ENCODE results near the gene SLCO3A1.

The SLCO3A1 gene

GRCh38 chr15:92073044-92073785 lies 219.7 kb downstream of the SLCO3A1 start:
- no peaks in the 10 kb centered on the region for H3K9me3 ChIP-seq (ENCODE audit: insufficient read depth, low read length)
- peaks cover 47% of the 10 kb centered on the region for H3K4me1 ChIP-seq (ENCODE audit: low read length)
- H3K79me2 ChIP-seq (ENCODE audit: low read length): no peaks in the 10 kb centered on the region
- no peaks in the 10 kb centered on the region; the same call in 1 of the 2 replicates for H4K20me1 ChIP-seq (ENCODE audit: insufficient read depth, low read length)
- H3K27me3 ChIP-seq (ENCODE audit: low read depth, low read length): peaks cover 29% of the 10 kb centered on the region
- H3K4me2 ChIP-seq (ENCODE audit: low read length): no peak overlapping the region
- H3K27ac ChIP-seq (ENCODE audit: low read length): no peak overlapping the region
- H3K9ac ChIP-seq (ENCODE audit: low read length): no peak overlapping the region
- no peak overlapping the region for H2AFZ ChIP-seq (ENCODE audit: low read depth, low read length)
- TF ChIP-seq, protein P1, sequence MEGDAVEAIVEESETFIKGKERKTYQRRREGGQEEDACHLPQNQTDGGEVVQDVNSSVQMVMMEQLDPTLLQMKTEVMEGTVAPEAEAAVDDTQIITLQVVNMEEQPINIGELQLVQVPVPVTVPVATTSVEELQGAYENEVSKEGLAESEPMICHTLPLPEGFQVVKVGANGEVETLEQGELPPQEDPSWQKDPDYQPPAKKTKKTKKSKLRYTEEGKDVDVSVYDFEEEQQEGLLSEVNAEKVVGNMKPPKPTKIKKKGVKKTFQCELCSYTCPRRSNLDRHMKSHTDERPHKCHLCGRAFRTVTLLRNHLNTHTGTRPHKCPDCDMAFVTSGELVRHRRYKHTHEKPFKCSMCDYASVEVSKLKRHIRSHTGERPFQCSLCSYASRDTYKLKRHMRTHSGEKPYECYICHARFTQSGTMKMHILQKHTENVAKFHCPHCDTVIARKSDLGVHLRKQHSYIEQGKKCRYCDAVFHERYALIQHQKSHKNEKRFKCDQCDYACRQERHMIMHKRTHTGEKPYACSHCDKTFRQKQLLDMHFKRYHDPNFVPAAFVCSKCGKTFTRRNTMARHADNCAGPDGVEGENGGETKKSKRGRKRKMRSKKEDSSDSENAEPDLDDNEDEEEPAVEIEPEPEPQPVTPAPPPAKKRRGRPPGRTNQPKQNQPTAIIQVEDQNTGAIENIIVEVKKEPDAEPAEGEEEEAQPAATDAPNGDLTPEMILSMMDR (IDR thresholded peaks at IDR 0.05; ENCODE audit: low read depth, low read length): no peak
- no peak for TF ChIP-seq EZH2phosphoT487 (IDR thresholded peaks at IDR 0.05; ENCODE audit: low read depth)
- H3K4me3 ChIP-seq (ENCODE audit: low read length): no peak overlapping the region
- H3K36me3 ChIP-seq (replicated peaks; ENCODE audit: low read depth, low read length): no peaks in the 10 kb centered on the region

GRCh38 chr15:92074101-92074500 lies 220.6 kb downstream of the SLCO3A1 start:
- Histone ChIP-seq H3K79me2 (ENCODE audit: low read length) (no peaks in the 10 kb centered on the region), H3K4me2 (ENCODE audit: low read length) (no peak overlapping the region), H4K20me1 (ENCODE audit: insufficient read depth, low read length) (no peaks in the 10 kb centered on the region; the same call in 1 of the 2 replicates), H2AFZ (ENCODE audit: low read depth, low read length) (no peak overlapping the region), H3K9ac (ENCODE audit: low read length) (no peak overlapping the region), H3K9me3 (ENCODE audit: insufficient read depth, low read length) (no peaks in the 10 kb centered on the region), H3K4me3 (ENCODE audit: low read length) (no peak overlapping the region), H3K27ac (ENCODE audit: low read length) (no peak overlapping the region), H3K4me1 (ENCODE audit: low read length) (peaks cover 38% of the 10 kb centered on the region), H3K36me3 (replicated peaks; ENCODE audit: low read depth, low read length) (no peaks in the 10 kb centered on the region), H3K27me3 (ENCODE audit: low read depth, low read length) (peaks cover 29% of the 10 kb centered on the region)
- TF ChIP-seq, protein P1 (IDR thresholded peaks at IDR 0.05; ENCODE audit: low read depth, low read length): no peak
- no peak for TF ChIP-seq EZH2phosphoT487 (IDR thresholded peaks at IDR 0.05; ENCODE audit: low read depth)

- H3K27ac ChIP-seq (ENCODE audit: low read length): no peak overlapping the region
- no peak overlapping the region for H3K9ac ChIP-seq (ENCODE audit: low read length)
- no peaks in the 10 kb centered on the region for H3K36me3 ChIP-seq (replicated peaks; ENCODE audit: low read depth, low read length)
- no peaks in the 10 kb centered on the region for H4K20me1 ChIP-seq (ENCODE audit: insufficient read depth, low read length)
- TF ChIP-seq, protein P1 (IDR thresholded peaks at IDR 0.05; ENCODE audit: low read depth, low read length): no peak
- no peak for TF ChIP-seq EZH2phosphoT487 (IDR thresholded peaks at IDR 0.05; ENCODE audit: low read depth)
- H3K27me3 ChIP-seq (ENCODE audit: low read depth, low read length): peaks cover 29% of the 10 kb centered on the region
- H2AFZ ChIP-seq (ENCODE audit: low read depth, low read length): no peak overlapping the region
- H3K4me3 ChIP-seq (ENCODE audit: low read length): no peak overlapping the region
- H3K9me3 ChIP-seq (ENCODE audit: insufficient read depth, low read length): no peaks in the 10 kb centered on the region
- H3K4me1 ChIP-seq (ENCODE audit: low read length): peaks cover 33% of the 10 kb centered on the region
- H3K79me2 ChIP-seq (ENCODE audit: low read length): no peaks in the 10 kb centered on the region
- H3K4me2 ChIP-seq (ENCODE audit: low read length): no peak overlapping the region
Measured at GRCh38 chr15:92074646-92075045, 221.1 kb downstream of the SLCO3A1 start.

- H3K27ac ChIP-seq (ENCODE audit: low read length): no peak overlapping the region
- peak overlapping the region; percentile 12 for H3K4me2 ChIP-seq (ENCODE audit: low read length)
- H3K4me3 ChIP-seq (ENCODE audit: low read length): no peak overlapping the region
- H3K36me3 ChIP-seq (replicated peaks; ENCODE audit: low read depth, low read length): no peaks in the 10 kb centered on the region
- H3K79me2 ChIP-seq (ENCODE audit: low read length): no peaks in the 10 kb centered on the region
- H3K4me1 ChIP-seq (ENCODE audit: low read length): peaks cover 22% of the 10 kb centered on the region
- no peaks in the 10 kb centered on the region for H4K20me1 ChIP-seq (ENCODE audit: insufficient read depth, low read length)
- H3K9me3 ChIP-seq (ENCODE audit: insufficient read depth, low read length): no peaks in the 10 kb centered on the region
- H3K9ac ChIP-seq (ENCODE audit: low read length): no peak overlapping the region
- TF ChIP-seq, protein P1 (IDR thresholded peaks at IDR 0.05; ENCODE audit: low read depth, low read length): no peak
- no peak for TF ChIP-seq EZH2phosphoT487 (IDR thresholded peaks at IDR 0.05; ENCODE audit: low read depth)
- H2AFZ ChIP-seq (ENCODE audit: low read depth, low read length): no peak overlapping the region
- peaks cover 29% of the 10 kb centered on the region for H3K27me3 ChIP-seq (ENCODE audit: low read depth, low read length)
Measured at GRCh38 chr15:92075764-92076163, 222.3 kb downstream of the SLCO3A1 start.
